Ishikawa (cell line): ENCODE data around the gene HPDL.

Experiments used
- EGR1 ChIP-seq: IDR thresholded peaks from 2 replicates; pipeline ENCODE4 v1.6.1; 2012
- REST ChIP-seq: IDR thresholded peaks from 2 replicates; pipeline ENCODE4 v1.6.1; 2012; ENCODE audit warnings: low read depth, mild to moderate bottlenecking
- TAF1 ChIP-seq: IDR thresholded peaks from 2 replicates; pipeline ENCODE4 v1.6.1; 2012; ENCODE audit warnings: low read depth, mild to moderate bottlenecking
- TEAD4 ChIP-seq: IDR thresholded peaks from 2 replicates; pipeline ENCODE4 v1.6.1; 2012
- YY1 ChIP-seq: IDR thresholded peaks from 2 replicates; pipeline ENCODE4 v1.6.1; 2012; ENCODE audit warnings: low read depth

- TF ChIP-seq TEAD4 (no peak), REST (no peak), EGR1 (no peak), YY1 (no peak), TAF1 (no peak)
Measured at GRCh38 chr1:45331436-45332345, 5.0 kb downstream of the HPDL start.
